Right atrium auricular region (tissue), 2 donors: ENCODE measurements around the gene FAM181A. TPM values are rescaled to one million over a fixed set of nuclear protein-coding genes. Genes with fewer than 3 reads are reported as not detected.

Source experiments
- DNase-seq: peaks from one replicate; pipeline ENCODE4 v3.0.0-alpha.2; 2019; ENCODE audit warnings: low spot score
- H3K27ac ChIP-seq, 2 donors: fragments of 200-600 bp; sonication (generic); 1 replicate in 1 of 2; 2 replicates in 1 of 2; pipeline ENCODE4 v1.5.1; 2016 to 2019
- H3K27me3 ChIP-seq, 2 donors: fragments of 200-600 bp; sonication (generic); one replicate each; pipeline versions ENCODE4 v1.5.1 to v1.6.0; 2017 to 2019
- H3K36me3 ChIP-seq: fragments of 200-600 bp; sonication (generic); one replicate; pipeline ENCODE4 v1.5.1; 2016
- H3K4me1 ChIP-seq, 2 donors: fragments of 200-600 bp; sonication (generic); one replicate each; pipeline versions ENCODE4 v1.5.1 to v1.6.0; 2017 to 2019
- H3K4me3 ChIP-seq, 2 donors: fragments of 200-600 bp; sonication (generic); 1 replicate in 1 of 2; 2 replicates in 1 of 2; pipeline ENCODE4 v1.5.1; 2017 to 2019; ENCODE audit warnings: mild to moderate bottlenecking in 1 of 2, moderate library complexity in 1 of 2
- H3K9me3 ChIP-seq, 2 donors: fragments of 200-600 bp; sonication (generic); one replicate each; pipeline ENCODE4 v1.5.1; 2019
- CTCF ChIP-seq, 2 donors: fragments of 200-600 bp; sonication (generic); IDR thresholded peaks; one replicate each; pipeline ENCODE4 v1.5.1; 2019; ENCODE audit warnings: antibody characterized with exemption in 2 of 2
- microRNA-seq, 2 donors: library from miRNA; unstranded; fragments of <30 nt; microRNA quantifications; one replicate each; pipeline ENCODE4, GENCODE V29; 2016 to 2017; ENCODE audit warnings: borderline number of aligned reads in 2 of 2, borderline replicate concordance in 1 of 2
- total RNA-seq, 2 donors: library from RNA; depleted of rRNA; stranded (reverse); fragments of >200 nt; gene quantifications; one replicate each; pipeline ENCODE4 v1.1.0, GENCODE V29; 2016

FAM181A gene
- total RNA-seq, 2 donors from 2014 or later = not detected

DNA sequence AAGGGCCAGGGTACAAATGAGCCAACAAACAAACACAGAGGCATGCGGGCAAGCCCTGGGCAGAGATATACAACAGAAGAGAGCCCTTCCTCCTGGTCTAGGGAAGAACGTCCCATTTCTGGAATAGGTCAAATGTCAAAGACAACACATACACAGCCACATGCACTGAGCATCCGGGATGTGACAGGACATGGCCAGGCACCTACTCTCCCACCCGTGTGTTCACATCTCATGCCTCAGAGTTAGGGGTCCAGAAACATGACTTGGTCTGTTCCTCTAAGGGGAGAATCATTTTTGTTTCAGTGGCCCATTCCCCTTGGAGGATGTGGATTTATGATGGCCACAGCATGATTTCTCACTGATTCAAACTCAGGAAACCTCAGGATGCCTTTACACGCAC is 50.0 kb downstream of the FAM181A start:
- Histone ChIP-seq H3K27me3 (no peaks in the 10 kb centered on the region), H3K27ac (peak overlapping the region; percentile 86 to 88), H3K4me1 (peaks cover 0 to 51% of the 10 kb centered on the region in 2 donors), H3K4me3 (peak overlapping the region in 1 of 2 donors; percentile 53), H3K9me3 (no peaks in the 10 kb centered on the region), H3K36me3 (no peaks in the 10 kb centered on the region)
- DNase-seq = no peak
- no peak for TF ChIP-seq CTCF (IDR thresholded peaks at IDR 0.05)

DNA sequence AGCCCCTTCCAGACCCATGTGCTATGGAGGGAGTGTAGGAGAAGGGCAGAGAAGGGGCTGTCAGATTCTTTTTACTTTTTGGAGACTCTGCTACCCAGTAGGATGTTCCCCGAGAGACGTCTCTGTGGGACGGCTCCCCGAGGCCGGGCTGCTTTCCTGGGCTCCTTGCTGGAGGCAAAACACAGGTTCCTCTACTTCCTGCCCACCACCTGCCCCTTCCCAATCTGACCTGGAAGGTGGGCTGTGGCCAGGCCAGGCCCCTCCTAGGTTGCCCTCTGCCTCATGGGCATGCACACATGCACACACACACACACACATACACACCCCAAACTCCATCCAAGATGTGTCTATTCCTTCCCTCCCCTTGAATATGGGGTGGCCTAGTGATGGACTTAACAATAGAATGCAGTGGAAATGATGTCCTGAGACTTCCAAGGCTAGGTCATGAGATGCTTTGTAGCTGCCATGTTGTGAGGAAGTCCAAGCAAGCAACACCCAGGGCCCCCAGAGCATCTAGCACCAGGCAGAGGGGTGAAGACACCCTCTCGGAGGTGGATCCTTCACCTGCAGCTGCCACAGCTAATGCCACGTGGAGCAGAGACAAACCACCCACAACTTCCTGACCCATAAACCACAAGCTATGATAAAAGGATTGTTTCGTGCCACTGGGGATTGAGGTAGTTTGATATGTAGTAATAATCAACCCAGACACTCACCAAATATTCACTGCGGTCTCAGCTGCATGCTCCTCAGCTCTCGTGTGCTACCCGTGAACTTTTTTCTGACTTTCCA is 50.8 kb downstream of the FAM181A start:
- Histone ChIP-seq H3K9me3 (no peaks in the 10 kb centered on the region), H3K27me3 (no peaks in the 10 kb centered on the region), H3K36me3 (no peaks in the 10 kb centered on the region), H3K4me1 (peaks cover 0 to 53% of the 10 kb centered on the region in 2 donors), H3K27ac (peak overlapping the region; percentile 86 to 88), H3K4me3 (no peak overlapping the region)
- no peak for TF ChIP-seq CTCF (IDR thresholded peaks at IDR 0.05)
- no peak for DNase-seq

DNA sequence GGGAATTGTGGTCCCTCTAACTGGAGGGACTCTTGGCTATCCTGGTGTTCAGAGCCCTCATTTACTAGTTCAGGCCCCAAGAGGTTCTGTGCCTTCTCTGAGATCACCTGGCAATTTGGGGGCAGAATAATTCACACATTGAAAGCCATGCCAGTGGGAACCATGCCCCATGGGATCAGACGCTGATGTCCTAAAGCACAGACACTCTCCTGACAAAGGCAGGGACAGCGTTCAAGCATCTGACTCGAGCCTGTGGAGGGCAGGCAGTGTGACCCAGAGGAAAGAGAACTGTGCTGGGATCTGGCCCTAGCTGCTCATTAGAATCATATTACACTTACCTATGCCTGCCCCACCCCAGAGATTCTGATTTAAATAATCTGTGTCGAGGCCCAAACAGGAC is 51.6 kb downstream of the FAM181A start:
- peaks cover 0 to 51% of the 10 kb centered on the region in 2 donors for H3K4me1 ChIP-seq
- H3K27ac ChIP-seq = peak overlapping the region; percentile 86 to 88
- no peaks in the 10 kb centered on the region for H3K36me3 ChIP-seq
- DNase-seq = no peak
- no peaks in the 10 kb centered on the region for H3K9me3 ChIP-seq
- no peaks in the 10 kb centered on the region for H3K27me3 ChIP-seq
- no peak overlapping the region for H3K4me3 ChIP-seq
- no peak for TF ChIP-seq CTCF (IDR thresholded peaks at IDR 0.05)

Small RNAs within 50 kb of the gene (microRNA-seq; reads per million reads assigned to microRNA genes)
- 0 to 0.71 reads per million in 2 donors for gene MIR4506

Other genes starting within 250 kb of the FAM181A start
- gene PRIMA1, start 138.9 kb upstream of the FAM181A start, total RNA-seq = 1 to 10 TPM; 2.2 to 4.1 TPM
- gene ASB2, start 49.2 kb downstream of the FAM181A start, total RNA-seq = 100 to 1,000 TPM; 115 to 187 TPM
- gene CCDC197, start 70.0 kb downstream of the FAM181A start, total RNA-seq = not detected
- under 1 TPM; 0.43 to 0.48 TPM for gene OTUB2, start 99.0 kb downstream of the FAM181A start, total RNA-seq
- gene DDX24, start 153.9 kb downstream of the FAM181A start, total RNA-seq = 100 to 1,000 TPM; 166 to 178 TPM
- gene IFI27L1, start 154.0 kb downstream of the FAM181A start, total RNA-seq = 10 to 100 TPM; 13.8 to 21.1 TPM
- 100 to 1,000 TPM; 140 to 229 TPM for gene IFI27, start 183.4 kb downstream of the FAM181A start, total RNA-seq
- gene IFI27L2, start 202.3 kb downstream of the FAM181A start, total RNA-seq = 10 to 100 TPM; 42.9 to 85.1 TPM
- under 1 TPM; 0.22 to 0.75 TPM for gene PPP4R4, start 247.0 kb downstream of the FAM181A start, total RNA-seq